Thoracic aorta (tissue), 2 donors: ENCODE measurements around the gene TSKS. TPM values are rescaled to one million over a fixed set of nuclear protein-coding genes. Genes with fewer than 3 reads are reported as not detected.

Experiments used
- ATAC-seq: fragments of 150-250 bp; one replicate; pipeline ENCODE4 v1.8.0; 2017; ENCODE audit warnings: low read depth; ENCODE audit not compliant: insufficient number of reproducible peaks, low FRiP score
- DNase-seq: peaks from one replicate; pipeline ENCODE4 v3.0.0-alpha.2; 2020; ENCODE audit warnings: low spot score
- H3K27ac ChIP-seq, 2 donors: fragments of 200-600 bp; sonication (generic); 1 replicate in 1 of 2; 2 replicates in 1 of 2; pipeline ENCODE4 v1.5.1; 2016; ENCODE audit warnings: mild to moderate bottlenecking in 2 of 2, moderate library complexity in 2 of 2
- H3K27me3 ChIP-seq: fragments of 200-600 bp; sonication (generic); replicated peaks from 2 replicates; pipeline ENCODE4 v1.6.0; 2016; ENCODE audit warnings: mild to moderate bottlenecking; ENCODE audit not compliant: insufficient read depth
- H3K36me3 ChIP-seq: fragments of 200-600 bp; sonication (generic); one replicate; pipeline ENCODE4 v1.5.1; 2016
- H3K4me1 ChIP-seq, 2 donors: fragments of 200-600 bp; sonication (generic); 1 replicate in 1 of 2; 2 replicates in 1 of 2; pipeline versions ENCODE4 v1.5.1 to v1.6.0; 2016; ENCODE audit warnings: low read depth in 2 of 2, mild to moderate bottlenecking in 1 of 2; ENCODE audit not compliant: control insufficient read depth in 1 of 2
- H3K4me3 ChIP-seq: fragments of 200-600 bp; sonication (generic); 2 replicates; pipeline ENCODE4 v1.5.1; 2016; ENCODE audit warnings: mild to moderate bottlenecking
- H3K9me3 ChIP-seq: fragments of 200-600 bp; sonication (generic); 2 replicates; pipeline ENCODE4 v1.5.1; 2016
- total RNA-seq, 2 donors: library from RNA; depleted of rRNA; stranded (reverse); fragments of >200 nt; gene quantifications; one replicate each; pipeline versions ENCODE4 v1.1.0 to v1.2.3, GENCODE V29; 2016
- TF ChIP-seq, protein P1 (sequence below): fragments of 200-600 bp; sonication (generic); IDR thresholded peaks from one replicate; pipeline ENCODE4 v1.5.1; 2019; ENCODE audit warnings: antibody characterized with exemption

The TSKS gene
- total RNA-seq, 2 donors from 2014 or later = not detected

DNA sequence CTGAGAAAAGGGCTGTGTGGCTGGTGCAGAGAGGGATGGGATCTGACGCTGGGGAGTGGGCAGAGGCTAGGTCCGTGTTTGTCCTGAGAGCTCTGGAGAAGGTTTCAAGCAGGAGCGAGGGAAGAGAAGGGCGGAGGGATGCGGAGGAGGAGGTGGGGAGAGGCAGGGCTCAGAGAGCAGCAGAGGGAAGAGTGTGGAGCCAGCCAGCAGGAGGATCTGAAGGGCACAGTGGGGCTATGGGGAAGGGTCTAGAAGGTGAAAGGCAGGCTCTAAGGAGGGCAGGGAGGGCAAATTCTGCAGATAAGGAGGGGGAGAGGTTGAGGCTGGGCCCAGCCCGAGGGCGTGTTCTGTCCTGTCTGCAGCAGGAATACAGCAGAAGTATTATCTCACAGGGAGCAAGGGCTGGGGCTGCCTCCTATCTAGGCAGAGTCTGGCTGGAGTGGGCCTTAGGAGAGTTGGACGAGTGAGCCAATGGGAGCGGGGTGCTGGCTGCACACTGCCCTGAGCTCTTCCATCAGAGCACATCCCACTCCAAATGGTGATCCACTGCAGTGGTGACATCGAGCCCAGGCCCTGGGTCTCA is 9.8 kb upstream of the TSKS start:
- Histone ChIP-seq H3K36me3 (peaks cover 10% of the 10 kb centered on the region), H3K4me3 (no peak overlapping the region), H3K9me3 (no peaks in the 10 kb centered on the region), H3K27me3 (no peaks in the 10 kb centered on the region), H3K27ac (no peak overlapping the region), H3K4me1 (peaks cover 9 to 17% of the 10 kb centered on the region in 2 donors)
- no peak for ATAC-seq
- TF ChIP-seq, protein P1, sequence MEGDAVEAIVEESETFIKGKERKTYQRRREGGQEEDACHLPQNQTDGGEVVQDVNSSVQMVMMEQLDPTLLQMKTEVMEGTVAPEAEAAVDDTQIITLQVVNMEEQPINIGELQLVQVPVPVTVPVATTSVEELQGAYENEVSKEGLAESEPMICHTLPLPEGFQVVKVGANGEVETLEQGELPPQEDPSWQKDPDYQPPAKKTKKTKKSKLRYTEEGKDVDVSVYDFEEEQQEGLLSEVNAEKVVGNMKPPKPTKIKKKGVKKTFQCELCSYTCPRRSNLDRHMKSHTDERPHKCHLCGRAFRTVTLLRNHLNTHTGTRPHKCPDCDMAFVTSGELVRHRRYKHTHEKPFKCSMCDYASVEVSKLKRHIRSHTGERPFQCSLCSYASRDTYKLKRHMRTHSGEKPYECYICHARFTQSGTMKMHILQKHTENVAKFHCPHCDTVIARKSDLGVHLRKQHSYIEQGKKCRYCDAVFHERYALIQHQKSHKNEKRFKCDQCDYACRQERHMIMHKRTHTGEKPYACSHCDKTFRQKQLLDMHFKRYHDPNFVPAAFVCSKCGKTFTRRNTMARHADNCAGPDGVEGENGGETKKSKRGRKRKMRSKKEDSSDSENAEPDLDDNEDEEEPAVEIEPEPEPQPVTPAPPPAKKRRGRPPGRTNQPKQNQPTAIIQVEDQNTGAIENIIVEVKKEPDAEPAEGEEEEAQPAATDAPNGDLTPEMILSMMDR = no peak
- DNase-seq = no peak

GRCh38 chr19:49771674-49772139 is 8.6 kb upstream of the TSKS start:
- no peak overlapping the region for H3K4me3 ChIP-seq
- H3K36me3 ChIP-seq = peaks cover 9% of the 10 kb centered on the region
- no peaks in the 10 kb centered on the region for H3K9me3 ChIP-seq
- no peak overlapping the region for H3K27ac ChIP-seq
- no peak for DNase-seq
- no peak for ATAC-seq
- TF ChIP-seq, protein P1 = no peak
- H3K27me3 ChIP-seq = no peaks in the 10 kb centered on the region
- peaks cover 13 to 21% of the 10 kb centered on the region in 2 donors for H3K4me1 ChIP-seq

DNA sequence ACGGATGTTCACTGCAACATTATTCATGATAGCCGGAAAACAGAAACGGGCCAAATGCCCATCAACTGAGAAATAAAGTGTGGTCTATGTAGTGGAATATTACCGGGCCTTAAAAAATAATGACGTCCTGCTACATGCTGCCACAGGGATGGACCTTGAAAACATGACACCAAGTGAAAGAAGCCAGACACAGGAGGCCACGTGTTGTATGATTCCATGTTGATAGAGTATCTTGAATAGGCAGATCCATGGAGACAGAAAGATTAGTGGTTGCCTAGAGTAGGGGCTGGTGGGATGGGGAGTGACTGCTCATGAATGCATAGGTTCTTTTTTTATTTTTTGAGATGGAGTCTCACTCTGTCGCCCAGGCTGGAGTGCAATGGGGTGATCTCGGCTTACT is 7.4 kb upstream of the TSKS start:
- TF ChIP-seq, protein P1 = no peak
- H3K4me3 ChIP-seq = no peak overlapping the region
- peaks cover 4% of the 10 kb centered on the region for H3K36me3 ChIP-seq
- DNase-seq = no peak
- no peaks in the 10 kb centered on the region for H3K27me3 ChIP-seq
- ATAC-seq = no peak
- peaks cover 18 to 26% of the 10 kb centered on the region in 2 donors for H3K4me1 ChIP-seq
- H3K27ac ChIP-seq = no peak overlapping the region
- no peaks in the 10 kb centered on the region for H3K9me3 ChIP-seq

DNA sequence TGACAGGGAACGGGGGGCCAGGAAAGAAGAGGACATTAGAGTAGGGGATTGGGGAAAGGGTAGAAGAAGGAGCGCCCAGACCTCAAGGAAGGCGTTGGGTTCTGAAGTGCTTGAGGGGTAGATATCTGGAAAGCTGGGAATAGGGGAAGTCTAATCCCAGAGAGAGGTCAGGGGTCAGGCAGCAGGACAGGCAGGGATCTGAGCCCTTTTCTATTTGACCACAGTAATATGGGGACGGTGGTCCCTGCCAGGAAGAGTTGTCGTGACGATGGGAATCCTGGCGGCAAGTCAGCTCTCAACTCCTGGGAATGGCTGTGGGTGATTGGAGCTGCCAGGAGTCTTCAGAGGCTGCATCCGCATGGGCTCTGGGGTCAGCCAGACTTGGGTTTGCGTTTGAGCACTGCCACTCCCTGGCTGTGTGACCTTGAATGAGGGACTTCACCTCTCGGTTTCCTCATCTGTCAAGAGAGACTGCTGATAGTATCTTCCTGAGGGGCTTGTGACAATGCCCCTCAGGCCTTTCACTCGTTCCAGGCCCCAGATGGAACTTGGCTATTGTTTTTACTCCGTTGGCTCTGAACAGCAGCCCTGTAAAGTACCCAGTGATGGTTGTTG is 5.0 kb upstream of the TSKS start:
- H3K4me1 ChIP-seq = peaks cover 19 to 28% of the 10 kb centered on the region in 2 donors

DNA sequence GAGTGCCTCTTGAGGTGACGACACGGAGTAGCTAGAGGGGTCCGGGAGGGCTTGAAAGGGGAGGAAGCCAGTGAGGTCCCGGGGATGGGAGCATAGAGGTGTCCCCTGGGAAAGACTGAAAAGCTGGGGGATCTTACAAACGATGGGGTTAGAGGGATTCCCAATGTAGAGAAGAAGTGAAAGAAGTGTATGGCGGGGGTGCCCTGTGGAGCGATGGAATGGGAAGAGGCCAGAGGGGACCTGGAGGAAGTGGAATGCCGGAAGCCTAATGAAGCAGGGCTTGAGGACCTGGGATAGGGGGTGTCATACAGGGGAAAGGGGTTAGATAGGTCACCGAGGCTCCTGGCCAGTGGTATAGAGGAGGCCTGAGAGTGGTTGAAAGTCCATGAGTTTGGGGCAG is 4.3 kb upstream of the TSKS start:
- peak overlapping the region; percentile 73 to 76 for H3K27ac ChIP-seq
- TF ChIP-seq, protein P1 = no peak
- H3K9me3 ChIP-seq = no peaks in the 10 kb centered on the region
- no peaks in the 10 kb centered on the region for H3K27me3 ChIP-seq
- no peaks in the 10 kb centered on the region for H3K36me3 ChIP-seq
- H3K4me3 ChIP-seq = peak overlapping the region; percentile 92
- ATAC-seq (no peak), DNase-seq (no peak)
- peaks cover 19 to 28% of the 10 kb centered on the region in 2 donors for H3K4me1 ChIP-seq

More for the DNA sequence above, 5.0 kb upstream of the TSKS start:
- H3K27ac ChIP-seq = no peak overlapping the region
- DNase-seq (no peak), ATAC-seq (no peak)
- no peaks in the 10 kb centered on the region for H3K27me3 ChIP-seq
- H3K4me3 ChIP-seq = peak overlapping the region; percentile 92
- TF ChIP-seq, protein P1 = no peak
- no peaks in the 10 kb centered on the region for H3K9me3 ChIP-seq
- no peaks in the 10 kb centered on the region for H3K36me3 ChIP-seq
